ENCODE measurements around the gene SLC39A8. TPM values are rescaled to one million over a fixed set of nuclear protein-coding genes. Genes with fewer than 3 reads are reported as not detected.

The SLC39A8 gene
- polyA plus RNA-seq, 3 donors: 1.8 to 7.8 (median 6.1) TPM

DNA sequence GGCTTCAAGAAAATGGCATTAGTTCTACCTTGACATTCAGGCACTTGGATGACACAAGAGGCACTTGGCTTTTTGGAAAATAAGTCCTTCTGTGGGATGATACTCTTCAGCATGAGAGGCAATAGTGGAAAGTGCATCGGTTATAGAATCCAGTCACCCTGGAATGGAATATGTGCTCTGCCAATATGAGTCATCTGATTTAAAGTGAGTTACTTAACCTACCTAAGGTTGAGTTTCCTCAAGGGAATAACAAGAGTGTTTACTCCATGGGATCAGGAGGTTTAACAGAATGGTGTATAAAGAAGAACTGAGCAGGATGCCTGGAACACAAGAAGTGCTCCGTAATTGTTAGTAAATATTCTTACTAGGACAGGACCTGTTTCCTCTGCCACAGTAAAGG, 10.7 kb downstream of the SLC39A8 start:
- Histone ChIP-seq H3K27me3 (ENCODE audit: control insufficient read depth in 2 of 2, insufficient read depth in 2 of 2, low read length in 2 of 2) (no peaks in the 10 kb centered on the region), H3K9me3 (replicated peaks in 1 of 2; ENCODE audit: control insufficient read depth in 1 of 2, insufficient read depth in 1 of 2, low read length in 2 of 2) (no peaks in the 10 kb centered on the region), H4K20me1 (ENCODE audit: insufficient read depth, low read length) (no peaks in the 10 kb centered on the region), H3K27ac (ENCODE audit: low read depth in 1 of 2, low read length in 2 of 2) (no peak overlapping the region), H3K36me3 (replicated peaks in 1 of 2; ENCODE audit: control insufficient read depth in 1 of 2, insufficient read depth in 2 of 2, low read length in 2 of 2) (no peaks in the 10 kb centered on the region), H3K4me3 (replicated peaks in 1 of 3; ENCODE audit: low read depth in 2 of 3, low read length in 3 of 3) (no peak overlapping the region), H3K79me2 (ENCODE audit: insufficient read depth, low read length) (peaks cover 9% of the 10 kb centered on the region), H2AFZ (ENCODE audit: insufficient read depth, low read depth, low read length, poor library complexity, severe bottlenecking) (no peak overlapping the region), H3K4me2 (replicated peaks; ENCODE audit: extremely low read depth, low read length, poor library complexity, severe bottlenecking) (no peak overlapping the region), H3K9ac (ENCODE audit: insufficient read depth, low read length, poor library complexity, severe bottlenecking) (no peak overlapping the region), H3K4me1 (ENCODE audit: control insufficient read depth in 1 of 2, insufficient read depth in 2 of 2, low read length in 2 of 2) (peaks cover 0 to 2% of the 10 kb centered on the region in 2 donors)
- DNase-seq: no peak
- peaks cover 20% of the 10 kb centered on the region for H3K4me1 Mint-ChIP-seq
- TF ChIP-seq, protein P1, sequence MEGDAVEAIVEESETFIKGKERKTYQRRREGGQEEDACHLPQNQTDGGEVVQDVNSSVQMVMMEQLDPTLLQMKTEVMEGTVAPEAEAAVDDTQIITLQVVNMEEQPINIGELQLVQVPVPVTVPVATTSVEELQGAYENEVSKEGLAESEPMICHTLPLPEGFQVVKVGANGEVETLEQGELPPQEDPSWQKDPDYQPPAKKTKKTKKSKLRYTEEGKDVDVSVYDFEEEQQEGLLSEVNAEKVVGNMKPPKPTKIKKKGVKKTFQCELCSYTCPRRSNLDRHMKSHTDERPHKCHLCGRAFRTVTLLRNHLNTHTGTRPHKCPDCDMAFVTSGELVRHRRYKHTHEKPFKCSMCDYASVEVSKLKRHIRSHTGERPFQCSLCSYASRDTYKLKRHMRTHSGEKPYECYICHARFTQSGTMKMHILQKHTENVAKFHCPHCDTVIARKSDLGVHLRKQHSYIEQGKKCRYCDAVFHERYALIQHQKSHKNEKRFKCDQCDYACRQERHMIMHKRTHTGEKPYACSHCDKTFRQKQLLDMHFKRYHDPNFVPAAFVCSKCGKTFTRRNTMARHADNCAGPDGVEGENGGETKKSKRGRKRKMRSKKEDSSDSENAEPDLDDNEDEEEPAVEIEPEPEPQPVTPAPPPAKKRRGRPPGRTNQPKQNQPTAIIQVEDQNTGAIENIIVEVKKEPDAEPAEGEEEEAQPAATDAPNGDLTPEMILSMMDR (IDR thresholded peaks at IDR 0.05): no peak
- peaks cover 0 to 1% (median 0%) of the 10 kb centered on the region in 3 donors for H3K27me3 Mint-ChIP-seq (ENCODE audit: low read depth in 3 of 3)
- no CpG with 5 or more reads among the region's 2 CpGs for WGBS (ENCODE audit: insufficient coverage)
- no peaks in the 10 kb centered on the region for H3K9me3 Mint-ChIP-seq
- intact Hi-C loops (cut with micrococcal nuclease): no loop called here
- no peak overlapping the region for H3K27ac Mint-ChIP-seq
- H3K36me3 Mint-ChIP-seq: peaks cover 2 to 3% of the 10 kb centered on the region in 2 donors
- no peak overlapping the region for H3K4me3 Mint-ChIP-seq

DNA sequence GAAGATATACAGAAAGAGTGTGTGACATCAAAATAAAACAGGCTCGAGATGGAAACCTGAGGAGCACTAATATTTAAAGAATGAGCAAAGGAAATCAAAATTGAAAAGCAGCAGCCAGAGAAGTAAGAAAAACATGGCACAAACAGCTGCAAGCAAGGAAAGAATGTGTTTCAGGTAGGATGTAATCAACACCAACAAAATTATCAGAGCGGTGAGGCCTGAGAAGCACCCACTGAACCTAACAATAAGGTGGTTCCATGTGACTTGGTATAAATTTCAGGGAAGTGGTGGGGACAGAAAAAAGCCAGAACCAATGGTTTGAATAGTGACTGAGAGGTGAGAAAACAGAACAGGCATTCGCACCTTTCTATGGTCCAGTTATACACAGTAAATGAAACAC, 11.5 kb downstream of the SLC39A8 start:
- H4K20me1 ChIP-seq (ENCODE audit: insufficient read depth, low read length): no peaks in the 10 kb centered on the region
- no peaks in the 10 kb centered on the region for H3K9me3 ChIP-seq (replicated peaks in 1 of 2; ENCODE audit: control insufficient read depth in 1 of 2, insufficient read depth in 1 of 2, low read length in 2 of 2)
- H2AFZ ChIP-seq (ENCODE audit: insufficient read depth, low read depth, low read length, poor library complexity, severe bottlenecking): no peak overlapping the region
- no peak overlapping the region for H3K4me2 ChIP-seq (replicated peaks; ENCODE audit: extremely low read depth, low read length, poor library complexity, severe bottlenecking)
- no CpG with 5 or more reads among the region's 3 CpGs for WGBS (ENCODE audit: insufficient coverage)
- no peaks in the 10 kb centered on the region for H3K9me3 Mint-ChIP-seq
- no peaks in the 10 kb centered on the region for H3K36me3 ChIP-seq (replicated peaks in 1 of 2; ENCODE audit: control insufficient read depth in 1 of 2, insufficient read depth in 2 of 2, low read length in 2 of 2)
- H3K4me1 Mint-ChIP-seq: peaks cover 21% of the 10 kb centered on the region
- peaks cover 9% of the 10 kb centered on the region for H3K79me2 ChIP-seq (ENCODE audit: insufficient read depth, low read length)
- H3K27me3 ChIP-seq (ENCODE audit: control insufficient read depth in 2 of 2, insufficient read depth in 2 of 2, low read length in 2 of 2): no peaks in the 10 kb centered on the region
- no peak overlapping the region for H3K27ac Mint-ChIP-seq
- no peak overlapping the region for H3K4me3 Mint-ChIP-seq
- H3K27ac ChIP-seq (ENCODE audit: low read depth in 1 of 2, low read length in 2 of 2): no peak overlapping the region
- peaks cover 0 to 1% (median 0%) of the 10 kb centered on the region in 3 donors for H3K27me3 Mint-ChIP-seq (ENCODE audit: low read depth in 3 of 3)
- no peak for DNase-seq
- H3K36me3 Mint-ChIP-seq: no peaks in the 10 kb centered on the region
- no peaks in the 10 kb centered on the region for H3K4me1 ChIP-seq (ENCODE audit: control insufficient read depth in 1 of 2, insufficient read depth in 2 of 2, low read length in 2 of 2)
- TF ChIP-seq, protein P1 (IDR thresholded peaks at IDR 0.05): no peak
- no peak overlapping the region for H3K4me3 ChIP-seq (replicated peaks in 1 of 3; ENCODE audit: low read depth in 2 of 3, low read length in 3 of 3)
- no peak overlapping the region for H3K9ac ChIP-seq (ENCODE audit: insufficient read depth, low read length, poor library complexity, severe bottlenecking)
- intact Hi-C loops (cut with micrococcal nuclease): no loop called here

All from CD14-positive monocyte (primary cell).